Natural killer cell (primary cell): ENCODE measurements around the gene ITGAV. TPM values are rescaled to one million over a fixed set of nuclear protein-coding genes. Genes with fewer than 3 reads are reported as not detected.

Experiments used
- ATAC-seq, 3 donors: fragments of 150-1000 bp in 2 of 3; fragments of 200-7000 bp in 1 of 3; cut with Tn5 transposase; 1 replicate in 1 of 3; 2 replicates in 2 of 3; pipeline ENCODE4 v1.10.0; 2021; ENCODE audit warnings: mild to moderate bottlenecking in 2 of 3, moderate library complexity in 2 of 3
- DNase-seq, 2 donors: peaks; one replicate each; pipeline versions ENCODE4 v3.0.0 to v3.0.0-alpha.2; 2013 to 2021; ENCODE audit warnings: mixed read lengths in 1 of 2
- H3K27ac ChIP-seq: one replicate; pipeline ENCODE4 v1.5.1; 2013; ENCODE audit warnings: mild to moderate bottlenecking, low read length
- H3K27me3 ChIP-seq: one replicate; pipeline ENCODE4 v1.6.1; 2013; ENCODE audit warnings: low read length; ENCODE audit not compliant: control insufficient read depth, insufficient read depth
- H3K36me3 ChIP-seq: one replicate; pipeline ENCODE4 v1.6.1; 2013; ENCODE audit warnings: low read length; ENCODE audit not compliant: control insufficient read depth, insufficient read depth
- H3K4me1 ChIP-seq: one replicate; pipeline ENCODE4 v1.6.1; 2013; ENCODE audit warnings: low read length; ENCODE audit not compliant: control insufficient read depth, insufficient read depth
- H3K4me3 ChIP-seq: one replicate; pipeline ENCODE4 v1.5.1; 2013; ENCODE audit warnings: low read length
- H3K9me3 ChIP-seq: one replicate; pipeline ENCODE4 v1.6.1; 2013; ENCODE audit warnings: low read length; ENCODE audit not compliant: control insufficient read depth, insufficient read depth
- H3K27ac Mint-ChIP-seq, 2 donors: one replicate each; pipeline ENCODE4 v1.8.0; 2022; ENCODE audit warnings: mild to moderate bottlenecking in 2 of 2, mixed read lengths in 2 of 2, moderate library complexity in 1 of 2
- H3K27me3 Mint-ChIP-seq, 2 donors: one replicate each; pipeline ENCODE4 v1.8.0; 2022; ENCODE audit warnings: low read depth in 2 of 2, mixed read lengths in 2 of 2
- H3K36me3 Mint-ChIP-seq: one replicate; pipeline ENCODE4 v1.8.0; 2022; ENCODE audit warnings: mixed read lengths
- H3K4me1 Mint-ChIP-seq, 2 donors: one replicate each; pipeline ENCODE4 v1.8.0; 2022; ENCODE audit warnings: mixed read lengths in 2 of 2
- H3K4me3 Mint-ChIP-seq: one replicate; pipeline ENCODE4 v1.8.0; 2022; ENCODE audit warnings: mild to moderate bottlenecking, moderate library complexity, mixed read lengths
- H3K9me3 Mint-ChIP-seq, 2 donors: one replicate each; pipeline ENCODE4 v1.8.0; 2022; ENCODE audit warnings: mixed read lengths in 2 of 2
- WGBS: methylation state at CpG from one replicate; pipeline ENCODE4 v1.1.7; 2013; ENCODE audit warnings: missing lambda C conversion rate; ENCODE audit not compliant: insufficient coverage; 5-methylcytosine and 5-hydroxymethylcytosine counted together
- intact Hi-C: fragments of 100-400 bp; cut with micrococcal nuclease; formaldehyde crosslinking; loops from one replicate; pipeline ENCODE4 v1.14.2; 2022
- total RNA-seq, 4 donors: library from RNA; stranded (reverse); fragments of 120-200 nt in 1 of 4; gene quantifications; one replicate each; pipeline versions ENCODE4 v1.2.3 to v1.2.4, GENCODE V29; 2013 to 2022
- TF ChIP-seq, protein P1 (sequence below): fragments of 200-600 bp; IDR thresholded peaks from one replicate; pipeline ENCODE4 v1.8.0; 2022; ENCODE audit warnings: antibody characterized with exemption

ITGAV gene
- total RNA-seq, 3 donors from 2014 or later (not counting 1 experiment from before 2014, with no cell fraction given): 10.7 to 14.7 (median 12.0) TPM

GRCh38 chr2:186558512-186559276 lies 31.2 kb upstream of the ITGAV start:
- H3K4me1 ChIP-seq: no peaks in the 10 kb centered on the region
- H3K27me3 ChIP-seq: no peaks in the 10 kb centered on the region
- intact Hi-C loops: no loop called here
- no peak overlapping the region for H3K4me3 ChIP-seq
- Mint-ChIP-seq H3K36me3 (no peaks in the 10 kb centered on the region), H3K4me3 (no peak overlapping the region), H3K9me3 (peaks cover 0 to 2% of the 10 kb centered on the region in 2 donors), H3K4me1 (no peaks in the 10 kb centered on the region), H3K27ac (no peak overlapping the region), H3K27me3 (peaks cover 6 to 10% of the 10 kb centered on the region in 2 donors)
- no peak for ATAC-seq
- WGBS: 90% methylated on average over 2 of the region's 2 CpGs
- no peak overlapping the region for H3K27ac ChIP-seq
- TF ChIP-seq, protein P1, sequence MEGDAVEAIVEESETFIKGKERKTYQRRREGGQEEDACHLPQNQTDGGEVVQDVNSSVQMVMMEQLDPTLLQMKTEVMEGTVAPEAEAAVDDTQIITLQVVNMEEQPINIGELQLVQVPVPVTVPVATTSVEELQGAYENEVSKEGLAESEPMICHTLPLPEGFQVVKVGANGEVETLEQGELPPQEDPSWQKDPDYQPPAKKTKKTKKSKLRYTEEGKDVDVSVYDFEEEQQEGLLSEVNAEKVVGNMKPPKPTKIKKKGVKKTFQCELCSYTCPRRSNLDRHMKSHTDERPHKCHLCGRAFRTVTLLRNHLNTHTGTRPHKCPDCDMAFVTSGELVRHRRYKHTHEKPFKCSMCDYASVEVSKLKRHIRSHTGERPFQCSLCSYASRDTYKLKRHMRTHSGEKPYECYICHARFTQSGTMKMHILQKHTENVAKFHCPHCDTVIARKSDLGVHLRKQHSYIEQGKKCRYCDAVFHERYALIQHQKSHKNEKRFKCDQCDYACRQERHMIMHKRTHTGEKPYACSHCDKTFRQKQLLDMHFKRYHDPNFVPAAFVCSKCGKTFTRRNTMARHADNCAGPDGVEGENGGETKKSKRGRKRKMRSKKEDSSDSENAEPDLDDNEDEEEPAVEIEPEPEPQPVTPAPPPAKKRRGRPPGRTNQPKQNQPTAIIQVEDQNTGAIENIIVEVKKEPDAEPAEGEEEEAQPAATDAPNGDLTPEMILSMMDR: no peak
- no peak for DNase-seq
- H3K9me3 ChIP-seq: no peaks in the 10 kb centered on the region
- H3K36me3 ChIP-seq: no peaks in the 10 kb centered on the region

- H3K36me3 ChIP-seq: no peaks in the 10 kb centered on the region
- no peaks in the 10 kb centered on the region for H3K9me3 ChIP-seq
- H3K27me3 ChIP-seq: no peaks in the 10 kb centered on the region
- TF ChIP-seq, protein P1: no peak
- no peaks in the 10 kb centered on the region for H3K4me1 ChIP-seq
- no peaks in the 10 kb centered on the region for H3K36me3 Mint-ChIP-seq
- intact Hi-C loops: no loop called here
- H3K27ac Mint-ChIP-seq: no peak overlapping the region
- no peaks in the 10 kb centered on the region for H3K4me1 Mint-ChIP-seq
- H3K27me3 Mint-ChIP-seq: peaks cover 6 to 10% of the 10 kb centered on the region in 2 donors
- no peak overlapping the region for H3K4me3 Mint-ChIP-seq
- no peak overlapping the region for H3K27ac ChIP-seq
- ATAC-seq: no peak
- H3K9me3 Mint-ChIP-seq: peaks cover 0 to 2% of the 10 kb centered on the region in 2 donors
- DNase-seq: no peak
- H3K4me3 ChIP-seq: no peak overlapping the region
Observed at GRCh38 chr2:186559370-186559769, 30.5 kb upstream of the ITGAV start.

DNA sequence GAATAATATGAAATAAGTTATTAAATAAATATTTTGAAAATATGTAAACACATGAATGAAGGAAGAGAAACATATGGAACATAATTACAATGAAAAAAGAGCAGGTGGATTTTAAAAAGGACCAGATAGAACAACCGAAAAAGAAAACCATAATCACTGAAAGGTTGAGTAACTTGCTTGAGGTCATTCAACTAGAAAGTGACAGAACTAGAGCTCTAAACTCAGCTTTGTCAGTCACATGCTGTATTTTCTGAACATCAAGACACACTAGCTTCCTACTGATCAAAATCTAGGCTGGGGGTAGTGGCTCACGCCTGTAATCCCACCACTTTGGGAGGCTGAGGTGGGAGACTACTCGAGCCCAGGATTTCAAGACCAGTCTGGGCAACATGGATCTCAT lies 30.0 kb upstream of the ITGAV start:
- DNase-seq: no peak
- Mint-ChIP-seq H3K36me3 (no peaks in the 10 kb centered on the region), H3K27me3 (peaks cover 8 to 13% of the 10 kb centered on the region in 2 donors), H3K9me3 (peaks cover 0 to 2% of the 10 kb centered on the region in 2 donors), H3K27ac (no peak overlapping the region), H3K4me3 (no peak overlapping the region), H3K4me1 (no peaks in the 10 kb centered on the region)
- H3K4me3 ChIP-seq: no peak overlapping the region
- no peaks in the 10 kb centered on the region for H3K9me3 ChIP-seq
- WGBS: 69% methylated on average over 3 of the region's 3 CpGs
- H3K27ac ChIP-seq: no peak overlapping the region
- H3K36me3 ChIP-seq: no peaks in the 10 kb centered on the region
- intact Hi-C loops: no loop called here
- no peak for ATAC-seq
- H3K27me3 ChIP-seq: no peaks in the 10 kb centered on the region
- H3K4me1 ChIP-seq: no peaks in the 10 kb centered on the region
- TF ChIP-seq, protein P1: no peak

DNA sequence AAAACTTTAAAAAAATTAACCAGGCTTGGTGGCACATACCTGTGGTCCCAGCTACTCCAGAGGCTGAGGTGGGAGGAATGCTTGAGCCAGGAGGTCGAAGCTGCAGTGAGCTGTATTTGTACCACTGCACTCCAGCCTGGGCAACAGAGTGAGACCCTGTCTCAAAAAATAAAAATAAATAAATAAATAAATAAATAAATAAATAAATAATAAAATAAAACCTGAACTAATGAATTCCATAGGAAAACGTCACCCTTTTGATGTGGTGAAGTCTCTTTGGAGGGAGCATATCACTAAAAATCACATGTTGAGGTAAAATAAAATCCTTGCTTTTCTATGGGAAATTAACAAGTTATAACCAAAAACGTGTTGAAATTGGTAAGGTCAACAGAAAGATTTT lies 29.6 kb upstream of the ITGAV start:
- Histone ChIP-seq H3K4me1 (no peaks in the 10 kb centered on the region), H3K27ac (no peak overlapping the region), H3K27me3 (no peaks in the 10 kb centered on the region), H3K4me3 (no peak overlapping the region), H3K36me3 (no peaks in the 10 kb centered on the region), H3K9me3 (no peaks in the 10 kb centered on the region)
- Mint-ChIP-seq H3K27me3 (peaks cover 10 to 17% of the 10 kb centered on the region in 2 donors), H3K36me3 (no peaks in the 10 kb centered on the region), H3K9me3 (peaks cover 0 to 2% of the 10 kb centered on the region in 2 donors), H3K4me3 (no peak overlapping the region), H3K27ac (no peak overlapping the region), H3K4me1 (no peaks in the 10 kb centered on the region)
- intact Hi-C loops: no loop called here
- DNase-seq (no peak), ATAC-seq (no peak)
- 42% methylated on average over 2 of the region's 3 CpGs for WGBS
- TF ChIP-seq, protein P1: no peak
